Stimulated activated CD8-positive, alpha-beta memory T cell treated with anti-CD3 and anti-CD28 coated beads, Interleukin-4, amount 100 ng/mL, for 4 hours (primary cell): Measurements from ENCODE around the gene HSFY1.
"Not testable (repeated sequence)": the region's sequence is repeated elsewhere in the genome, so short reads cannot be mapped to it uniquely, and the experiment has no call there.

ENCODE experiments used
- DNase-seq, 2 donors: peaks; one replicate each; pipeline ENCODE4 v3.0.0-alpha.2; 2020; ENCODE audit warnings: low read depth in 2 of 2, low spot score in 1 of 2

HSFY1 gene

GRCh38 chrY:18546420-18546819, at the start of gene HSFY1:
Gene HSFY1, plus strand, starts transcription at chrY:18546720. Its CDS starts 68 bp downstream, at chrY:18546788.
- DNase-seq = not testable (repeated sequence)

DNA sequence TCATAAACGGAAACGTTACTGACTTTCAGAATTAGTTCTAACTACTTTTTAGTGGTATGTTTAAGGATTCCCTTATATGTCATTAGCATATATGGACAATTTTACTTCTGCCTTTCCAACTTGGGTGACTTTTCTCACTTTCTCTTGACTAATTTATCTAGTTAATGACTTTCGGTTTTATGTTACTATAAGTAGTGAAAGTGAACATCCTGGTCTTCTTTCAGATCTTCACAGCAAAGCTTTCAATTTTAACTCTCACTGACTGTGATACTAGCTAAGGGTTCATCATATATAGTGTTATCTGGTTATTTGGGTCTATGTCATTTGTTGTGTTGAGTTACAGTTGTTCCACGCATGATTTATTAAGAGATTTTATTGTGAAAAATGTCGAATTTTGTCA, 42.3 kb upstream of the HSFY1 start:
- DNase-seq = not testable (repeated sequence)

DNA sequence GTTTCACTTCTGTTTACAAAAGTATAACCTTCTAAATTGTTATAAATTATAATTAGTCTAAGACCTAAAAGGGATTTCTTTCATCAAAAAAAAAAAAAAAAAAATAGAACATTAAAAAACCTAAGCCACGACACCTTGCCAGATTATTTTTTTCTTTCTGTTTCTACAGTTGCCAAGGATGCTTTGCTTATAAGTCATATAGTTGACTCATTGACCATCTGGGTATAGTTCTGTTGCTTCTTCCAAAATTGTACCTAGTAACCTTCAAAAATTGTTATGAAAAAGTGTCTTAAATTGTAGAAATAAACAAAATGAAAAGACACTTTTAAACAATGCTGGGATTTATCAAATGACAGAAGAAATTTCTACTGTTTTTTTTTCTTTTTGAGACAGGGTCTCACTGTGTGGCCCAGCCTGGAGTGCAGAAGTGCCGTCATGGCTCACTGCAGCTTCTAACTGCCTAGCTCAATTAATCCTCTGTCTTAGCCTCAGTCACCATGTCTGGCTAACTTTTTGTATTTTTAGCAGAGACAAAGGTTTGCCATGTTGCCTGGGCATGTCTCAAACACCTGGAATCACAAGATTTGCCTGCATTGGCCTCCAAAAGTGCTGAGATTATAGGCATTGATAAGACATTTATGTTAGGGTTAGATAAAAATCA, 15.4 kb upstream of the HSFY1 start:
- DNase-seq = not testable (repeated sequence)

DNA sequence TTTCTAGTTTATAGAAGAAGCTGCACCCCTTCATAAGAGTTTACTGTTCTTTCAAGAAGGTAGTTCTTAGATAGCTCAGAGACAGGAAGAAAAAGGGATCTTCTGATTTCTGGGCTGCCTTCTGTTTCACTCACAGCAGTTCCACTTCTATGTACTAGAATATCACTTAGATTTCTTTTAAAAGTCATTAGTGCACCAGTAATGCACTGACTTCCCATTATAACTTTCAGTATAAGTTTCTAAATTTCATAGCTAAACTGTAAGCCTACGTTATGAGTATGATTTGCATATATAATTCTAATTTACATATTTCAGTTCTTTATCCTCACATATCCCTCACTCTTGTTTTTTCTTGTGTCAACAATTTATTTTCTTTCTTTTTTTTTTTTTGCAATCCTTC, 7.6 kb upstream of the HSFY1 start:
- not testable (repeated sequence) for DNase-seq

GRCh38 chrY:18553132-18553531, 6.6 kb downstream of the HSFY1 start:
- not testable (repeated sequence) for DNase-seq

- not testable (repeated sequence) for DNase-seq
Observed at GRCh38 chrY:18565915-18566314, 19.4 kb downstream of the HSFY1 start.
